K562 (cell line): ENCODE measurements around the gene OR8D2. TPM values are rescaled to one million over a fixed set of nuclear protein-coding genes. Genes with fewer than 3 reads are reported as not detected.

ENCODE experiments used
- ATAC-seq: fragments of 200-7000 bp; cut with Tn5 transposase; 3 replicates; pipeline ENCODE4 v1.9.1; 2020; ENCODE audit warnings: moderate library complexity
- BruUV-seq: library from RNA; stranded (reverse); fragments of 400-500 nt; replicated peaks from 2 replicates; lab custom pipeline; 2021; lab: Mats Ljungman, UMichigan
- CTCF ChIA-PET: fragments of 300-600 bp; formaldehyde crosslinking; extraction: SDS; loops from one replicate; lab custom pipeline; 2021; ENCODE audit warnings: low intra/inter-chr PET ratio; lab: Yijun Ruan, JAX
- POLR2A ChIA-PET: fragments of 300-600, 350-650 bp; sonication (Branson Sonifier 250); formaldehyde crosslinking; extraction: SDS; loops from one replicate; lab custom pipeline; 2021; ENCODE audit warnings: antibody characterized with exemption, inconsistent platforms; lab: Yijun Ruan, JAX
- DNase-seq, 4 experiments: peaks; one replicate each; pipeline versions ENCODE4 v3.0.0 to v3.0.0-alpha.2; 2011 to 2018; ENCODE audit warnings: low spot score in 3 of 4, mixed read lengths in 3 of 4; ENCODE audit errors: extremely low read depth in 1 of 4
- FAIRE-seq: peaks from 2 replicates; lab custom pipeline; 2011; peaks lifted over from hg19 to GRCh38; lab: Jason Lieb, UNC
- H2AFZ ChIP-seq: 2 replicates; pipeline ENCODE4 v1.6.0; 2011; ENCODE audit warnings: low read depth, low read length, control low read depth, inconsistent platforms
- H3K27ac ChIP-seq: fragments of 200-600 bp; 3 replicates; pipeline ENCODE4 v1.8.0; 2011; ENCODE audit warnings: low read depth, mild to moderate bottlenecking, control low read depth, inconsistent platforms, low read length, moderate library complexity, mixed read lengths; ENCODE audit errors: extremely low read depth
- H3K27me3 ChIP-seq, 2 experiments: fragments of 300-600 bp in 1 of 2; 2 replicates in 1 of 2; 3 replicates in 1 of 2; pipeline versions ENCODE4 v1.6.0 to v1.8.0; 2011; ENCODE audit warnings: inconsistent platforms in 2 of 2, low read length in 2 of 2, mild to moderate bottlenecking in 1 of 2, mixed read lengths in 1 of 2, moderate library complexity in 1 of 2; ENCODE audit not compliant: control insufficient read depth in 2 of 2, insufficient read depth in 2 of 2
- H3K36me3 ChIP-seq: fragments of 300-600 bp; 3 replicates; pipeline ENCODE4 v1.8.0; 2011; ENCODE audit warnings: mild to moderate bottlenecking, low read length, inconsistent platforms; ENCODE audit not compliant: control insufficient read depth, insufficient read depth
- H3K4me1 ChIP-seq, 2 experiments: fragments of 200-600 bp in 1 of 2; replicated peaks in 1 of 2; 2 replicates in 1 of 2; 3 replicates in 1 of 2; pipeline versions ENCODE4 v1.5.1 to v1.8.0; 2011; ENCODE audit warnings: inconsistent platforms in 2 of 2, low read length in 2 of 2, mild to moderate bottlenecking in 1 of 2, mixed read lengths in 1 of 2, moderate library complexity in 1 of 2; ENCODE audit not compliant: control insufficient read depth in 2 of 2, insufficient read depth in 2 of 2
- H3K4me2 ChIP-seq: 2 replicates; pipeline ENCODE4 v1.6.1; 2011; ENCODE audit warnings: low read length, control low read depth, inconsistent platforms, mixed read lengths; ENCODE audit not compliant: insufficient read depth
- H3K4me3 ChIP-seq: fragments of 200-600 bp; sonication (generic), shearing (Covaris generic); 2 replicates; pipeline ENCODE4 v1.5.1; 2016; ENCODE audit warnings: control low read depth, inconsistent platforms
- H3K79me2 ChIP-seq: fragments of 200-600 bp; 3 replicates; pipeline ENCODE4 v1.8.0; 2011; ENCODE audit warnings: low read length, inconsistent platforms; ENCODE audit not compliant: control insufficient read depth, insufficient read depth
- H3K9ac ChIP-seq, 2 experiments: 2 replicates each; pipeline versions ENCODE4 v1.6.0 to v1.6.1; 2011; ENCODE audit warnings: low read depth in 2 of 2, low read length in 2 of 2, control low read depth in 1 of 2, inconsistent platforms in 1 of 2, mild to moderate bottlenecking in 1 of 2, mixed read lengths in 1 of 2; ENCODE audit not compliant: insufficient read depth in 1 of 2
- H3K9me1 ChIP-seq: one replicate; pipeline ENCODE4 v1.6.0; 2011; ENCODE audit warnings: inconsistent platforms, mild to moderate bottlenecking, low read length, moderate library complexity; ENCODE audit not compliant: control insufficient read depth, insufficient read depth
- H3K9me3 ChIP-seq: replicated peaks from 2 replicates; pipeline ENCODE4 v1.5.1; 2011; ENCODE audit warnings: low read depth, low read length, inconsistent platforms; ENCODE audit not compliant: control insufficient read depth, insufficient read depth
- H4K20me1 ChIP-seq: replicated peaks from 2 replicates; pipeline ENCODE4 v1.6.1; 2011; ENCODE audit warnings: low read length, inconsistent platforms, mixed read lengths; ENCODE audit not compliant: control insufficient read depth, insufficient read depth
- RAD21 ChIP-seq, 2 experiments: fragments of 250-450 bp in 1 of 2; fragments of 450-650 bp in 1 of 2; sonication (Bioruptor Pico) in 1 of 2; formaldehyde crosslinking in 1 of 2; IDR thresholded peaks in 1 of 2; conservative IDR thresholded peaks in 1 of 2; 2 replicates each; pipeline versions ENCODE4 v1.4.0 to v1.8.0; 2020 to 2022; ENCODE audit warnings: mild to moderate bottlenecking in 2 of 2, moderate library complexity in 1 of 2
- RAD51 ChIP-seq: fragments of 450-650 bp; IDR thresholded peaks from 2 replicates; pipeline ENCODE4 v1.7.1; 2016; ENCODE audit warnings: low read depth, mild to moderate bottlenecking, borderline replicate concordance
- RB1 ChIP-seq: fragments of 450-650 bp; IDR thresholded peaks from 2 replicates; pipeline ENCODE4 v1.6.1; 2017; ENCODE audit warnings: low read depth, mild to moderate bottlenecking
- XRCC5 ChIP-seq: fragments of 200-400 bp; formaldehyde crosslinking; IDR thresholded peaks from 2 replicates; pipeline ENCODE4 v1.6.1; 2017; ENCODE audit warnings: low read depth, mild to moderate bottlenecking, low read length
- ZNF143 ChIP-seq: sonication (generic); formaldehyde crosslinking; IDR thresholded peaks from 2 replicates; pipeline ENCODE4 v1.9.0; 2022; ENCODE audit warnings: mild to moderate bottlenecking, missing genetic modification reagents
- ZNF586 ChIP-seq: fragments of 450-650 bp; formaldehyde crosslinking; conservative IDR thresholded peaks from 2 replicates; pipeline ENCODE4 v1.4.0; 2020; ENCODE audit warnings: mild to moderate bottlenecking, moderate library complexity
- WGBS: fragments of 100-300 bp; shearing (Covaris generic); methylation state at CpG from one replicate; pipeline ENCODE4 v1.1.6; 2016; ENCODE audit warnings: low coverage, mixed read lengths; ENCODE audit not compliant: insufficient coverage; ENCODE audit errors: missing lambda C conversion rate; 5-methylcytosine and 5-hydroxymethylcytosine counted together
- in situ Hi-C: fragments of 300-500 bp; cut with MboI; formaldehyde crosslinking; loops from 4 replicates; pipeline ENCODE4 v1.15.0; 2018; ENCODE audit warnings: inconsistent platforms, mixed read lengths
- intact Hi-C: fragments of 100-400 bp; cut with micrococcal nuclease; formaldehyde crosslinking; loops from 2 replicates; pipeline ENCODE4 v1.14.2; 2022
- polyA plus RNA-seq, 8 experiments: library from polyadenylated mRNA; depleted of rRNA in 4 of 8; stranded (reverse) in 5 of 8; unstranded in 3 of 8; fragments of >200 nt; fragmentation: Nextera tagmentation in 2 of 8; fragmentation: Illumina TruSeq in 1 of 8; extraction: Ambion mirVana in 2 of 8; extraction: Trizol in 1 of 8; gene quantifications; 2 replicates each; pipeline versions ENCODE4 v1.2.1 to v1.2.3, GENCODE V29; 2011 to 2014; ENCODE audit warnings: inconsistent platforms in 1 of 8, missing spikeins in 1 of 8
- total RNA-seq, 7 experiments: library from RNA; depleted of rRNA in 6 of 7; stranded (reverse); fragments of >200 nt in 6 of 7; fragmentation: Illumina TruSeq in 2 of 7; extraction: Trizol in 2 of 7; gene quantifications; 2 replicates each; pipeline versions ENCODE4 v1.2.1 to v1.2.3, GENCODE V29; 2011 to 2021; ENCODE audit warnings: low replicate concordance in 1 of 7
- TF ChIP-seq, protein P1 (sequence below): fragments of 450-650 bp; IDR thresholded peaks from 2 replicates; pipeline ENCODE4 v1.6.1; 2016; ENCODE audit warnings: low read depth, mild to moderate bottlenecking, moderate library complexity
- TF ChIP-seq, protein P2 (sequence below): fragments of 200-800 bp; sonication (Bioruptor generic); IDR thresholded peaks from 2 replicates; pipeline ENCODE4 v1.6.1; 2017; ENCODE audit warnings: missing genetic modification characterization, missing compliant biosample characterization

Gene OR8D2
- total and polyA plus RNA-seq, 9 of the 15 experiments (the other 6 are each of a cell fraction or from before 2014, with no cell fraction given), result 0.06 to 0.21 TPM; not detected in 7

DNA sequence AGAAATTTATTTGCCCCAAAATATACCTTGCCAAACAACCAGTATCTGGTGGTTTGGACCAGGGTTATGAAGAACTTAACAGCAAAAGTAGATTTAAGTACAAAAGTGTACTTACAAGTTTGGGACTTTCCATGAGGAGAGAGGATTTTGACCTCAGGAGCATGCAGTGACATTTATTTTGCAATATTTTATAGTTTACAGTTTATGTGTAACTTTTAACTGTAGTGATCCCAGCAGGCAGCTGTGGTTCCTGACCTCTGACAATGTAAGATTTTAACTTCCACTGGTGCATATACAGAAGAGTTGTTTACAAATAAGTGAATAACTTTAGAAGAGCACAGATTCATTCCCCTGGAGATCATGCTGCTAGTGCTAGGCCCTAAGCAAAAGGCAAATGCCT, 12.9 kb downstream of the OR8D2 start (continued):
- TF ChIP-seq, protein P1, sequence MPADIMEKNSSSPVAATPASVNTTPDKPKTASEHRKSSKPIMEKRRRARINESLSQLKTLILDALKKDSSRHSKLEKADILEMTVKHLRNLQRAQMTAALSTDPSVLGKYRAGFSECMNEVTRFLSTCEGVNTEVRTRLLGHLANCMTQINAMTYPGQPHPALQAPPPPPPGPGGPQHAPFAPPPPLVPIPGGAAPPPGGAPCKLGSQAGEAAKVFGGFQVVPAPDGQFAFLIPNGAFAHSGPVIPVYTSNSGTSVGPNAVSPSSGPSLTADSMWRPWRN, result no peak
- TF ChIP-seq RB1 (no peak), ZNF143 (no peak)
- TF ChIP-seq, protein P2, sequence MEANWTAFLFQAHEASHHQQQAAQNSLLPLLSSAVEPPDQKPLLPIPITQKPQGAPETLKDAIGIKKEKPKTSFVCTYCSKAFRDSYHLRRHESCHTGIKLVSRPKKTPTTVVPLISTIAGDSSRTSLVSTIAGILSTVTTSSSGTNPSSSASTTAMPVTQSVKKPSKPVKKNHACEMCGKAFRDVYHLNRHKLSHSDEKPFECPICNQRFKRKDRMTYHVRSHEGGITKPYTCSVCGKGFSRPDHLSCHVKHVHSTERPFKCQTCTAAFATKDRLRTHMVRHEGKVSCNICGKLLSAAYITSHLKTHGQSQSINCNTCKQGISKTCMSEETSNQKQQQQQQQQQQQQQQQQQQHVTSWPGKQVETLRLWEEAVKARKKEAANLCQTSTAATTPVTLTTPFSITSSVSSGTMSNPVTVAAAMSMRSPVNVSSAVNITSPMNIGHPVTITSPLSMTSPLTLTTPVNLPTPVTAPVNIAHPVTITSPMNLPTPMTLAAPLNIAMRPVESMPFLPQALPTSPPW (CRISPR knock-in tag), result no peak
- TF ChIP-seq, all 486 proteins: peak for 0

DNA sequence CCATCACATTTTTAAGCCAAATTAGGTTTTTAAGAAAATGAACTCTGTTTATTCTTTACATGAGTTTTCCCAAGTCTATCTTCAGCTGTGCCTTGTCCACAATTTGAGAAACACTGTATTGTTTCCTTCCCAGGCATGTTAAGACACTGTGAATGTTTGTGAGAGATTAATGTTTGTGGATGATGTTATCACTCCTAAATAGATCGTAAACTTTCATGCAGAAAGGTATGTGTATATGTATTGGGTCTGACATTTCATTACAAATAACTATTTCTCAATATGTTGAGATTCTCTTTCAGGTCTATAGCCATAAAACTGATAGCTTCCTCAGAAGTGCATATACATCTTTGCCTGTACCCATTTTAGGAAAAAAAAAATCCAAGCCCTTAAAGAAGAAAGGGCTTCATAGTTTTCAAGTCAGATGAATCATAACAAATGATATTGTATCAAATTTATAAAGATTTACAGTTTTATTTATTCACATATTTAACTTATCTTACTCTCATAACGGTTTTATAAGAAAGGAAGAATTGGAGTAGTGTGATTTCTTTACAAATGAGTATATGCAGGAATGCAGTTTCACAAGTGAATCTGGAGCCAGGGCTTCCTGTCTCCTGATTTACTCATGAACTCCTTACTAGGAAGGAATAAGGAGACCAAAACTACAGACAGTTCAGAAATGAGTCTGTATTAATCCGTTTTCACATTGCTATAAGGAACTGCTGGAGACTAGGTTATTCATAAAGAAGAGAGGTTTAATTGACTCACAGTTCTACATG, 17.5 kb downstream of the OR8D2 start:
- Histone ChIP-seq H3K4me3 (no peak overlapping the region), H3K27ac (no peak overlapping the region), H3K9me3 (no peaks in the 10 kb centered on the region), H4K20me1 (no peaks in the 10 kb centered on the region), H3K9ac (no peak overlapping the region), H3K4me2 (no peak overlapping the region), H3K36me3 (0 out of 3 replicates have a peak, but pooled peaks cover 3% of the 10 kb centered on the region), H3K9me1 (no peaks in the 10 kb centered on the region), H3K27me3 (no peaks in the 10 kb centered on the region), H3K4me1 (no peaks in the 10 kb centered on the region), H2AFZ (no peak overlapping the region), H3K79me2 (no peaks in the 10 kb centered on the region)
- no peak for DNase-seq
- CTCF ChIA-PET, result no interaction called here
- no peak for TF ChIP-seq XRCC5
- no peak for TF ChIP-seq ZNF586 (CRISPR knock-in tag)
- no peak for TF ChIP-seq RAD21 (CRISPR knock-in tag; conservative IDR thresholded peaks at IDR 0.05 in 1 of 2, IDR thresholded peaks at IDR 0.05 in 1 of 2)
- TF ChIP-seq RAD51, result no peak
- in situ Hi-C loops, result no loop called here
- FAIRE-seq, result no peak
- no peak for ATAC-seq
- POLR2A ChIA-PET, result interaction anchor here (0.6 kb wide), 1 partner anchor 36 kb away, joined by 3 read pairs; no protein-coding TSS in a partner anchor
- 18% methylated on average over 3 of the region's 3 CpGs for WGBS
- intact Hi-C loops, result no loop called here
- BruUV-seq, result no TSS peak
